ENCODE data around the gene FADS1. TPM values are rescaled to one million over a fixed set of nuclear protein-coding genes. Genes with fewer than 3 reads are reported as not detected.

FADS1 gene
- total RNA-seq, 3 donors from 2014 or later, result 8.8 to 112 (median 15.1) TPM

GRCh38 chr11:61763930-61764605 lies 52.7 kb downstream of the FADS1 start:
- no peak for DNase-seq (ENCODE audit: low spot score in 2 of 2)
- H3K27me3 ChIP-seq, result no peaks in the 10 kb centered on the region
- H3K27ac ChIP-seq, result no peak overlapping the region
- H3K9me3 ChIP-seq, result no peaks in the 10 kb centered on the region
- no peaks in the 10 kb centered on the region for H3K36me3 ChIP-seq
- no peaks in the 10 kb centered on the region for H3K4me1 ChIP-seq
- intact Hi-C loops (cut with DNase I; ENCODE audit: low total_unique reads), result no loop called here
- TF ChIP-seq CTCF (IDR thresholded peaks at IDR 0.05) (no peak), POLR2AphosphoS5 (IDR thresholded peaks at IDR 0.05) (no peak), POLR2A (IDR thresholded peaks at IDR 0.05) (no peak)
- H3K4me3 ChIP-seq, result no peak overlapping the region

GRCh38 chr11:61762798-61763197 lies 54.0 kb downstream of the FADS1 start:
- no peaks in the 10 kb centered on the region for H3K4me1 ChIP-seq
- no peak for TF ChIP-seq POLR2AphosphoS5 (IDR thresholded peaks at IDR 0.05)
- no peak for TF ChIP-seq POLR2A (IDR thresholded peaks at IDR 0.05)
- no peak for TF ChIP-seq CTCF (IDR thresholded peaks at IDR 0.05)
- H3K36me3 ChIP-seq, result no peaks in the 10 kb centered on the region
- intact Hi-C loops (cut with DNase I; ENCODE audit: low total_unique reads), result no loop called here
- H3K4me3 ChIP-seq, result no peak overlapping the region
- no peaks in the 10 kb centered on the region for H3K27me3 ChIP-seq
- no peak for DNase-seq (ENCODE audit: low spot score in 2 of 2)
- no peak overlapping the region for H3K27ac ChIP-seq
- H3K9me3 ChIP-seq, result no peaks in the 10 kb centered on the region

- Histone ChIP-seq H3K9me3 (no peaks in the 10 kb centered on the region), H3K36me3 (no peaks in the 10 kb centered on the region), H3K4me1 (no peaks in the 10 kb centered on the region), H3K27ac (no peak overlapping the region), H3K4me3 (no peak overlapping the region), H3K27me3 (no peaks in the 10 kb centered on the region)
- DNase-seq (ENCODE audit: low spot score in 2 of 2), result no peak
- no peak for TF ChIP-seq CTCF (IDR thresholded peaks at IDR 0.05)
- TF ChIP-seq POLR2AphosphoS5 (IDR thresholded peaks at IDR 0.05), result no peak
- no peak for TF ChIP-seq POLR2A (IDR thresholded peaks at IDR 0.05)
- intact Hi-C loops (cut with DNase I; ENCODE audit: low total_unique reads), result no loop called here
These were observed 54.6 kb downstream of the FADS1 start for GRCh38 chr11:61762223-61762615.

GRCh38 chr11:61761440-61762222 lies 55.2 kb downstream of the FADS1 start:
- Histone ChIP-seq H3K27ac (no peak overlapping the region), H3K36me3 (no peaks in the 10 kb centered on the region), H3K4me3 (no peak overlapping the region), H3K27me3 (no peaks in the 10 kb centered on the region), H3K9me3 (no peaks in the 10 kb centered on the region), H3K4me1 (no peaks in the 10 kb centered on the region)
- intact Hi-C loops (cut with DNase I; ENCODE audit: low total_unique reads), result no loop called here
- no peak for DNase-seq (ENCODE audit: low spot score in 2 of 2)
- no peak for TF ChIP-seq POLR2A (IDR thresholded peaks at IDR 0.05)
- TF ChIP-seq CTCF (IDR thresholded peaks at IDR 0.05), result no peak
- TF ChIP-seq POLR2AphosphoS5 (IDR thresholded peaks at IDR 0.05), result no peak

- TF ChIP-seq CTCF (IDR thresholded peaks at IDR 0.05) (no peak), POLR2AphosphoS5 (IDR thresholded peaks at IDR 0.05) (no peak), POLR2A (IDR thresholded peaks at IDR 0.05) (no peak)
- H3K27ac ChIP-seq, result no peak overlapping the region
- H3K9me3 ChIP-seq, result no peaks in the 10 kb centered on the region
- no peaks in the 10 kb centered on the region for H3K27me3 ChIP-seq
- no peaks in the 10 kb centered on the region for H3K36me3 ChIP-seq
- intact Hi-C loops (cut with DNase I; ENCODE audit: low total_unique reads), result no loop called here
- no peaks in the 10 kb centered on the region for H3K4me1 ChIP-seq
- no peak overlapping the region for H3K4me3 ChIP-seq
- DNase-seq (ENCODE audit: low spot score in 2 of 2), result no peak
These were observed 55.9 kb downstream of the FADS1 start for GRCh38 chr11:61760946-61761345.
